Iris pigment epithelial cell (primary cell): ENCODE measurements around the gene ZNF774.
"Not testable (repeated sequence)": the region's sequence is repeated elsewhere in the genome, so short reads cannot be mapped to it uniquely, and the experiment has no call there.

Experiments used
- DNase-seq: peaks from one replicate; pipeline ENCODE4 v3.0.0-alpha.2; 2011; ENCODE audit warnings: low read depth

ZNF774 gene

DNA sequence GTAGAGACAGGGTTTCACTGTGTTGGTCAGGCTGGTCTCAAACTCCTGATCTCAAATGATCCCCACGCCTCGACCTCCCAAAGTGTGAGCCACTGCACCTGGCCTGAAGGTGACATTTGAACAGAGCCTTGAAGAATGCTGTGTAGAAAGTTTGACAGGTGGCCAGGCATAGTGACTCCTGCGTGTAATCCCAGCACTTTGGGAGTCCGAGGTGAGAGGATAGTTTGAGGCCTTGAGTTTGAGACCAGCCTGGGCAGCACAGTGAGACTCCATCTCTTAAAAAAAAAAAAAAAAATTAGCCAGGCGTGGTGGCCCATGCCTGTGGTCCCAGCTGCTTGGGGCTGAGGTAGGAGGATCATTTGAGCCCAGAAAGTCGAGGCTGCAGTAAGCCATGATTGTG, 37.4 kb downstream of the ZNF774 start:
- DNase-seq = no peak

DNA sequence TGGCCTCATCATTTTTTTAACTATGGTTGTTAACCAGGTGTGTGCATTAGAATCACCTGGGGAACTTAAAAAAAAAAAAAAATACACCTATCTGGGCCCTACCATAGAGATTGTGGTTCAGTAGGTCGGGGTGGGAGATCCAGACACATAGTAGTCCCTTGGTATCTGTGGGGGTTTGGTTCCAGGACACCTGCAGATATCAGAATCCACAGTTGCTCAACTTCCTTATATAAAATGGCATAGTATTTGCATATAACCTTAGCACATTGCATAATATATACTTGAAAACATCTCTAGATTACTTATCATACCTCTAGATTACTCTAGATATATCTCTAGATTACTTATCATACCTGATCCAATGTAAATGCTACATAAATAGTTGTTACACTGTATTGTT, 41.0 kb downstream of the ZNF774 start:
- no peak for DNase-seq

DNA sequence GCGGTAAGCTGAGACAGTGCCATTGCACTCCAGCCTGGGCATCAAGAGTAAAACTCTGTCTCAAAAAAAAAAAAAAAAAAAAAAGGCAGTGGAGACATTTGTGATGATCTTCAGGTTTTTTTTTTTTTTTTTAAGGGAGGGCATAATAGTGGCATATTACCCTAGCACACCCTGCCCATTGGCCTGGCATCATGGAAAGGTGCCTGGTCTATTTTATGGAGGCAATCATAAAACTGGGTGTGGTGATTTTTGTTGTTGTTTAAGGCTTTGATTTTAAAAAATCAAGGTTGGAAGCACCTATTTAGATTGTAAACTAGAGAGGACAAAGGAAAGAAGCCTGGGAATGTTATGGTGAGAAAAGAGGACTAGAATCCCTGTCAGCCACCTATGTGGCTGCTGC, 42.0 kb downstream of the ZNF774 start:
- no peak for DNase-seq

DNA sequence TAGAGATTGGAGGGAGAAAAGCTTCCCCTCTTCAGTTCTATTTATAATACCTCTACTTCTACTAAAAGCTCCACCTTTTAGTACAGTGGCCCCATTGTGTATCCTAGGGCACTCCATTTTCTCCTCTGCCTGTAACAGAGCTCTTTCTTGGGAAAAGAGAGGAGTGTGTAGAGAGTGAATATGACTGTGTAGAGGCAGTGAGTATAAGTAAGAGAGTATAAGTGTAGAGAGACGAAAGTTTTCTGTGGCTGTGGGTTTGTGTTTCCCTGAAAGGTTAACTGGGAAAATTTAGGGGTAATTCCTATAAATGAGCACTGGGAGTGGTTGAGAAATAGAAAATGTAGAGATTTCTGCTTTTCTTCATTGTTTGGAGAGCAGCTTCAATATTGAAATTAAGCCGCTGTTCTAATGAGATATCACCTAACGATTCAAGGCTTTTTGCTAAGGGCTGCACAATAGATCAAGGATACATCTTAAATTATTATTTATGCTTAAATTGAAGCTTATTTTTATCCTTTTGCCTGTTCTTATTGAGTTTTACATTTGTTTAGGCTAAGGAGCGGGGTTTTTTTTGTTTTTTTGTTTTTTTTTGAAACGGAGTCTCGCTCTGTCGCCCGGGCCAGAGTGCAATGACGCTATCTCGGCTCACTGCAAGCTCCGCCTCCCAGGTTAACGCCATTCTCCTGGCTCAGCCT, 42.8 kb downstream of the ZNF774 start:
- no peak for DNase-seq

DNA sequence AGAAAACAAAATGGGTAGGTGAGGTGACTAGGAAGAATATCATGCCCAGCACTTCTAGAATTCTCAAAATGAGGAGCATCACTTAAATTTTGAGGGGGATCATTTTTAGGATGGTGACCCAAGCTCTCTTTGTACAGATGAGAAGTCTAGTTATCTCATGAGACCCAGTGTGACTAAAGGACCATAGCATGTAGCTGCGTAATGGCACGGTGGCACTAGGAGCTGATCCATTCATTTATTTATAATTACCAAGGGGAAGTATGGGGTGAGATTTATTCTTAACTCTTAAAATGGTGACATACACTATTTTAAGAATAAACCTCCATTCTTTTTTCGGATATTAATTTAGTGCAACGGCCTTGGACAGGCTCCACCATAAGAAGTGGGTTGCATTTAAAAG, 44.2 kb downstream of the ZNF774 start:
- no peak for DNase-seq

DNA sequence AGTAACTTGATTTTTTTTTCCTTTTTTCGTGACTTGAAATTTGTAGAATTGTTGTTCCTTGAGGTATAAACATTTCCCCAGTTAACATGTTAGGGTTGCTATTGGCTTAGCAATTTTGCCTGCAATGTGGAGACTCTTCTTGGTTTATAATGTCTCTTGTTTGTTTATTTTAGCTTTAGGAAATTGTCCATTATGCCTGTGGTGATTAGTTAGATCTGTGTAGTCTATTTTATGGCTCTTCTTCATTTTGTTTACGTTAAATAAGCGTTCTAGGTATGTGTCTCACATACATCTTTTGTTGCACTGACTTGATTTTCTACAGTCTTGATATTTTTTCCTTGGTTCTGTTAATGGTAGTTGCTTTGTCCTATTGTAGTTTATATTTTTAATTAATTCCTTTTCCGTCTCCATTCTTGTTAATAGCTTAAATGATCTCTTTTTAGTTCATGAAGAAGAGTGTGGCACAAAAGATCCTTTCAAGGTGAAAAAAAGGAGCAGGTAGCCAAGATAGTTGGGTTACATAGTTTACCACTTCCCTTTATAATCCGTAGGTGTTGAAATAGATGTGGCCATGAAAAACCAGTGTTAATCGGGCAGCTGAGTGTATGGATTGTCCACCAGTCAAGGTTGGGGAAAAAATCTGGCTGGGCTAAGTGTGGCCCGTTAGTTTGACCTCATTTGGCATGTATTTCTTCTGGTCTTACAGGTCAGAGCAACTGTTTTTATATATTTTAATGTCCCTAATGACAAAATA, 48.1 kb downstream of the ZNF774 start:
- DNase-seq = no peak

DNA sequence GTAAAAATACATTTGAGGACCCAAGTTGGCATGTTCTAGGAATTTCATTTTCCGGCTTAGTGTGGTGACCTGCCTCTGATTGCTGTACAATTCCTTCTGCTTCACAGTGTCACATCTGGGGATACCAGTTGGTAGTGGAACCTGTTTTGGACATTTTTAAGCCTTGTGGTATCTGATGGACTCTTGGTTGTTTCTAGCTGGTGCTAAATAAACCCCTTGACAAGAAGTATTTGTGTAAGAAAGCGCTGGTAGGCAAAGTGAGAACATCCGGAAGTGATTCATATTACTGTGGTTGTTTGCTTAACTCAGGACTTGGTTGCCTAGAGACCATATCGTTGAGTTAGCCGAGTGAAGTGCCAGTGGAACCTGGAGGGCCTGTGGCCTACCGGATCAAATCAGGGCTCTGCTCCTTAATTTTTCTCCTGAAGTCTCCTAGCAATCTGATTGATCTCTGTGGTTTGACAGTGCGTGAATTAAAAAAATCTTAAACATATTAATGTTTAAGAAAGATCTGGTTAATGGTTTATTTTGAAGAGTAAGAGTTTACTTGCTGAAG, 48.8 kb downstream of the ZNF774 start:
- DNase-seq = peak; percentile 98

DNA sequence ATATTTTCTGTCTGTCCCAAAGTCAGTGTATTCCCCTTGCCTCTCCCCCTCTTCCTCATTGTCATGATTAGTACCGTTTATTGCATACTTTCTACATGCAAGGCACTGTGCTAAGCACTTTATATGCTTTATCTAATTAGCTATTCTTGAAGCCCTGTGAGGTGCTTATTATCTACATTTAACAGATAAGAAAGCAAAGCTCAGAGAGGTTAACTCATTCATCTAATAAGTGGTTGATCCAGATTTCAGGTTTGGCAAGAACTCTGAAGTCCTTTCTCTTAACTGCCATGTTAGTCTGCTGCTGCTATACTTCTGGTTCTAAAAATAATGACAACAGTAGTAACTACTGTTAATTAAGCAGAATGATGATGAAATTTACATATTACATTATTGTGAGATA, 49.4 kb downstream of the ZNF774 start:
- DNase-seq = no peak

DNA sequence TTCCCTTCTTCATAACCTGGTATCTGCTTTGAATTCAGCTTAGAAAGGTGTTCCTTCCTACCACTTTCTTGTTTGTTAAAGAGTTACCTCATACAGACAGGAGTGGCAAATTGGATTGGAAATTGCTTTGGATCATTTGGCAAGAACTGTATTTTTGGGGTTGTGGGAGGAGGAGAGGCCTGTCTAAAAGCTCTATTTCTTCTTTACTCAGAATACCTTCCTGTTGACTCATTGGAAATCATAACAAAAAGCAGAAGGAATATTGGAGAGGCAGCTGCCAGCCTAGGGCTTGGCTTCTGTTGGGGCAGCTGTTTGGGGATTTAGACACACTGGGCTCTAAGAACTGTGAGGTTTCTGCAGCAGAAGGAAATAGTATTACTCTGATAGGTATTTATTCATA, 50.1 kb downstream of the ZNF774 start:
- peak; percentile 76 for DNase-seq

DNA sequence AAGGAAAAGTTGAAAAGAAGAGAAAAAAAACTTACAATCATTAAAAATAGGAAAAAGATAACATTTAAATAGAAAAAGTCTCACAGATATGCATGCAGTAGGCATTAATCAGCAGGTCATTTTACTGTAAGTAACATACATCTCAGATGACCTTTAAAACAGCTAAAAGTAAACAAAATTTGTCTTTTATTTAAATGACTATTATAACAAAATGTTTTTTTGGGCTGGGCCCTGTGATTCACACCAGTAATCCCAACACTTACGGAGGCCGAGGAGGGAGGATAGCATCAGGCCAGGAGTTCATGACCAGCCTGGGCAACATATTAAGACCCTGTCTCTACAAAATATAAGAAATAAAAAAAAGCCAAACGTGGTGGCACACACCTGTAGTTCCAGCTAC, 50.7 kb downstream of the ZNF774 start:
- DNase-seq = no peak

DNA sequence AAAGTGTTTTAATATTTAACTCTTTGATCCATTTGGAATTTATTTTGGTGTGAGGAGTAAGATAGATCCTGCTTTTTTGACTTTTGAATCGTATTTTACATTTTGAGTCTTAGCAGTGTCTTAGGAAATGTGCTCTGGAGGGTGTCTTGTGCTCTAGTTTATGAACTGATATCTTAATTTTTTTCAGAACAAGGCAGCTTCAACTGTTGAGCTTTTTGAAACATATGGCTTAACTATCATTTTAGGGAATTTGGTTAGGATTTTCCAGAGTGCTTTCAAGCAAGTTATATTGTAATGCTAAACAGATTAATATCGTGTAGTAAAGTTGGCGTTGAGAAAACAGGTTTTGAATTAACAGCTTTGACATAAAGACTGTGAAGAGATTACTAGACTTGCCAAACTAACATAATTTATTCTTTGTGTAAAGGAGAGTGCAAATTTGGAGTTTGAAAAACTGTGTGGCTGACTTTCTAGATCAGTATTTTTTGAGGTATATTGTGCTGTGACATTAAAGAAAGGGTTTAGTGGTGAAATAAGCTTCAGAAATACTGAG, 53.0 kb downstream of the ZNF774 start:
- no peak for DNase-seq

DNA sequence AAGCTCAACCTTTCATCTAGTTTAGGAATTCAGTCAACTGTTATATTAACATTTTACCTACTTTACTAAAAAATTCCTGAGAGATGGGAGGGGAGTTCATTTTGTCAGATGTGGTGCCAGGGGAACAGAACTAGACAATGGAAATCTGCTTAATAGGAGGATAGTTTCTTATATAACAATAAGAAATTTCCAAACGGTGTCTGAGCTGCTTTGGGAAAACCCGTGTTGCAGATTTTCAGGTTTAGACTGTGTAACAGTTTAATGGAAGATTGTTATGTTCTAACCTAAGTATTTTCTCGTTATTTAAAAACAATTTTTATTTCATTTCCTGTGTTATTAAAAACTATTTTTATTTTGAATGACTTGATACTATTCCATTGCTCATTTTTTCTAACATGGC, 55.3 kb downstream of the ZNF774 start:
- DNase-seq = no peak

DNA sequence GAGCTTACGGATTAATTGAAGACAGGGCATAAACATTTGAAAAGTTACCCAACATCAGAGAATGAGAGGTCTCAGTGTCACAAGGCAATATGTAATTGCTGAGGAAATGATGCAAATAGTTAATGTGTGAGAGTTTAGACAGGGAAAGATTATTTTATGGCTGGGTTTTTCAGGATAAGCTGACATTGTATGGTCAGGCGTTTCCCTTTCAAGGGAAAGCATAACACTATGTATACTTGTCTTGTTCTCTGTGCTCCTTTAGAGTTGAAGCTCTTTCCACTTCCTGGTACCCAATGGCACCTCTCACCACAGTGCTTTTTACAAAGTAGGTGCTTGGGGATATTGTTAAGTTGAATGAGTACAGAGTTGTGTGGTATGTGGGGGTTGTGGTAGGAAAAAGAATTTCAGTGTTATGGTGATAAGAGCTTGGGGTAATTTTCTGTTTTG, 55.8 kb downstream of the ZNF774 start:
- DNase-seq = peak; percentile 58

DNA sequence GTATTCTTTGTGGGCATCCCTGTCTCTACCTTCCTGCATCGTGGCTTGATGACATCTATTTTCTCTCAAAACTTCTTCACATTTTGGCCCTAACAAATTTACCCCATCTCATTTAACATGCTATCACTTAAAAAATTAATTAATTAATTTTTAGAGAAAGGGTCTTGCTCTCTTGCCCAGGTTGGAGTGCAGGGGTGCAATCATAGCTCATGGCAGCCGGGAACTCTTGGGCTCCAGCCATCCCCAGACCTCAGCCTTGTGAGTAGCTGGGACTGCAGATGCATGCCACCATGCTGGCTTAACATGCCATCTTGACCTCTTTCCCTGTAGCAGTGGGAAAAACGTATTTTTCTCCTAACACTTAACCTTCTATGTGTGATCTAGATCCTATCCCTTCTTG, 56.6 kb downstream of the ZNF774 start:
- DNase-seq = no peak

DNA sequence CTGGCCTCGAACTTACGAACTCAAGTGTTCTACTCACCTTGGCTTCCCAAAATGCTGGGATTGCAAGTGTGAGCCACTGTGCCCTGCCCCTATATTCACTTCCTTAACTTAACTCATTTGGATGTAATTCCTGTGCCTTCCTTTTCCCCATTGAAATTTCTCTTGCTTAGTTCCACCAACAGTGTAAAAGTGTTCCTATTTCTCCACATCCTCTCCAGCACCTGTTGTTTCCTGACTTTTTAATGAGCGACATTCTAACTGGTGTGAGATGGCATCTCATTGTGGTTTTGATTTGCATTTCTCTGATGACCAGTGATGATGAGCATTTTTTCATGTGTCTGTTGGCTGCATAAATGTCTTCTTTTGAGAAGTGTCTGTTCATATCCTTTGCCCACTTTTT, 57.5 kb downstream of the ZNF774 start:
- DNase-seq = not testable (repeated sequence)

DNA sequence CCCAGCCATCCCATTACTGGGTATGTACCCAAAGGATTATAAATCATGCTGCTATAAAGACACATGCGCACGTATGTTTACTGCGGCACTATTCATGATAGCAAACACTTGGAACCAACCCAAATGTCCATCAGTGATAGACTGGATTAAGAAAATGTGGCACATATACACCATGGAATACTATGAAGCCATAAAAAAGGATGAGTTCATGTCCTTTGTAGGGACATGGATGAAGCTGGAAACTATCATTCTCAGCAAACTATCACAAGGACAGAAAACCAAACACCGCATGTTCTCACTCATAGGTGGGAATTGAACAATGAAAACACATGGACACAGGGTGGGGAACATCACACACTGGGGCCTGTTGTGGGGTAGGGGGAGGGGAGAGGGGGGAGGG, 58.2 kb downstream of the ZNF774 start:
- not testable (repeated sequence) for DNase-seq

DNA sequence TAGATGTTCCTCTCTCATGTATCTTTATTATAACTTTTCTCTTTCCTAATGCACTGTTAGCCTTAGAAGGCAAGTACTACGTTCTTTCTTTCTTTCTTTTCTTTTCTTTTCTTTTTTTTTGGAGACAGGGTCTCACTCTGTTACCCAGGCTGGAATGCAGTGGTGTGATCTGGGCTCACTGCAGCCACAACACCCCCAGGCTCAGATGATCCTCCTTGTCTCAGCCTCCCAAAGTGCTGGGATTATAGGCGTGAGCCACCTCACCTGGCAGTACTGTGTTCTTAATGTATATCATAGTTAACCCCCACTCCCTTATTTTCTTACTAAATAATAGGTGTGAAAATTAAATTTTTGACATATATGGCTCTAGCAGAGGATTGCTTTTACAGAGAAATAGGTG, 59.1 kb downstream of the ZNF774 start:
- DNase-seq = no peak
